SU-DHL-6 (cell line): ENCODE measurements around the gene SERPINB6.

Experiments
- H2AFZ ChIP-seq: fragments of 200-600 bp; sonication (generic); 2 replicates; pipeline ENCODE4 v1.6.1; 2014; ENCODE audit warnings: low read depth, mild to moderate bottlenecking, moderate library complexity, mixed read lengths, antibody characterized with exemption, low read length; ENCODE audit not compliant: severe bottlenecking
- H3F3A ChIP-seq: fragments of 200-600 bp; shearing (Covaris generic); 2 replicates; pipeline ENCODE4 v1.6.0; 2016; ENCODE audit warnings: antibody characterized with exemption, mild to moderate bottlenecking; ENCODE audit not compliant: insufficient read depth
- H3K27ac ChIP-seq: fragments of 200-600 bp; sonication (generic); 2 replicates; pipeline ENCODE4 v1.5.1; 2016; ENCODE audit warnings: low read depth, mild to moderate bottlenecking, low read length, moderate library complexity, mixed read lengths
- H3K27me3 ChIP-seq: fragments of 200-600 bp; sonication (generic), shearing (Covaris generic); 2 replicates; pipeline ENCODE4 v1.6.0; 2014; ENCODE audit warnings: mild to moderate bottlenecking, low read length
- H3K36me3 ChIP-seq: fragments of 200-600 bp; sonication (generic); 2 replicates; pipeline ENCODE4 v1.6.1; 2014; ENCODE audit warnings: mild to moderate bottlenecking, low read length, mixed read lengths
- H3K4me2 ChIP-seq: fragments of 300-600, 200-600 bp; shearing (Covaris generic), sonication (generic); 2 replicates; pipeline ENCODE4 v1.6.0; 2014; ENCODE audit warnings: low read length, low read depth, mild to moderate bottlenecking; ENCODE audit not compliant: poor library complexity, severe bottlenecking
- H3K4me3 ChIP-seq: fragments of 200-600 bp; sonication (generic); 2 replicates; pipeline ENCODE4 v1.5.1; 2014; ENCODE audit warnings: antibody characterized with exemption, low read length, mild to moderate bottlenecking, mixed read lengths; ENCODE audit not compliant: insufficient read depth, poor library complexity, severe bottlenecking
- H3K79me2 ChIP-seq: fragments of 200-600 bp; sonication (generic); 2 replicates; pipeline ENCODE4 v1.6.1; 2014; ENCODE audit warnings: mild to moderate bottlenecking, low read length, moderate library complexity; ENCODE audit not compliant: insufficient read depth
- H3K9ac ChIP-seq: fragments of 200-600 bp; sonication (generic); 2 replicates; pipeline ENCODE4 v1.7.0; 2014; ENCODE audit warnings: mild to moderate bottlenecking, low read length
- H3K9me2 ChIP-seq: fragments of 200-600 bp; sonication (generic); replicated peaks from 2 replicates; pipeline ENCODE4 v1.6.1; 2014; ENCODE audit warnings: low read length; ENCODE audit not compliant: insufficient read depth
- H3K9me3 ChIP-seq: fragments of 200-600 bp; sonication (generic); 2 replicates; pipeline ENCODE4 v1.6.1; 2014; ENCODE audit warnings: low read length, mixed read lengths; ENCODE audit not compliant: insufficient read depth
- H4K20me1 ChIP-seq: fragments of 200-600 bp; sonication (generic); 2 replicates; pipeline ENCODE4 v1.6.1; 2014; ENCODE audit warnings: low read depth, mild to moderate bottlenecking, antibody characterized with exemption, low read length, moderate library complexity, mixed read lengths
- EZH2phosphoT487 ChIP-seq: fragments of 200-600 bp; sonication (generic), shearing (Covaris generic); conservative IDR thresholded peaks from 2 replicates; pipeline ENCODE4 v1.6.1; 2018; ENCODE audit warnings: mild to moderate bottlenecking, antibody characterized with exemption, low read length, moderate library complexity, mixed read lengths
- TF ChIP-seq, protein P1 (sequence below): fragments of 200-600 bp; sonication (generic); IDR thresholded peaks from one replicate; pipeline ENCODE4 v1.5.1; 2017; ENCODE audit warnings: antibody characterized with exemption, mild to moderate bottlenecking, low read length, moderate library complexity; ENCODE audit not compliant: insufficient read depth, poor library complexity, severe bottlenecking

SERPINB6 gene

DNA sequence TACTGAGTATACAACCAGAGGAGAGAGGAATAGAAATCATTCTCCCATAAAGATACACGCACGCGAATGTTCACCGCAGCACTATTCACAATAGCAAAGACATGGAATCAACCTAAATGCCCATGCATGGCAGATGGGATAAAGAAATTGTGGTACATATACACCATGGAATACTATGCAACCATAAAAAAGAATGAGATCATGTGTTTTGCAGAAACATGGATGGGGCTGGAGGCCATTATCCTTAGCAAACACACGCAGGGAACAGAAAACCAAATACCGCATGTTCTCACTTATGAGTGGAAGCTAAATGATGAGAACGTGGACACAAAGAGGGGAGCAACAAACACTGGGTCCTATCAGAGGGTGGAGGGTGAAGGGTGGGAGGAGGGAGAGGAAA is 3.4 kb downstream of the SERPINB6 start:
- no peaks in the 10 kb centered on the region for H3K9me2 ChIP-seq
- H2AFZ ChIP-seq: no peak overlapping the region
- no peak for TF ChIP-seq EZH2phosphoT487
- TF ChIP-seq, protein P1, sequence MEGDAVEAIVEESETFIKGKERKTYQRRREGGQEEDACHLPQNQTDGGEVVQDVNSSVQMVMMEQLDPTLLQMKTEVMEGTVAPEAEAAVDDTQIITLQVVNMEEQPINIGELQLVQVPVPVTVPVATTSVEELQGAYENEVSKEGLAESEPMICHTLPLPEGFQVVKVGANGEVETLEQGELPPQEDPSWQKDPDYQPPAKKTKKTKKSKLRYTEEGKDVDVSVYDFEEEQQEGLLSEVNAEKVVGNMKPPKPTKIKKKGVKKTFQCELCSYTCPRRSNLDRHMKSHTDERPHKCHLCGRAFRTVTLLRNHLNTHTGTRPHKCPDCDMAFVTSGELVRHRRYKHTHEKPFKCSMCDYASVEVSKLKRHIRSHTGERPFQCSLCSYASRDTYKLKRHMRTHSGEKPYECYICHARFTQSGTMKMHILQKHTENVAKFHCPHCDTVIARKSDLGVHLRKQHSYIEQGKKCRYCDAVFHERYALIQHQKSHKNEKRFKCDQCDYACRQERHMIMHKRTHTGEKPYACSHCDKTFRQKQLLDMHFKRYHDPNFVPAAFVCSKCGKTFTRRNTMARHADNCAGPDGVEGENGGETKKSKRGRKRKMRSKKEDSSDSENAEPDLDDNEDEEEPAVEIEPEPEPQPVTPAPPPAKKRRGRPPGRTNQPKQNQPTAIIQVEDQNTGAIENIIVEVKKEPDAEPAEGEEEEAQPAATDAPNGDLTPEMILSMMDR: no peak
- no peak overlapping the region for H3K9ac ChIP-seq
- no peaks in the 10 kb centered on the region for H3K27me3 ChIP-seq
- H4K20me1 ChIP-seq: no peaks in the 10 kb centered on the region
- H3K79me2 ChIP-seq: no peaks in the 10 kb centered on the region
- H3K36me3 ChIP-seq: no peaks in the 10 kb centered on the region
- H3K4me3 ChIP-seq: no peak overlapping the region
- no peak overlapping the region for H3K4me2 ChIP-seq
- no peaks in the 10 kb centered on the region for H3K9me3 ChIP-seq
- H3F3A ChIP-seq: peaks cover 13% of the 10 kb centered on the region
- H3K27ac ChIP-seq: no peak overlapping the region

DNA sequence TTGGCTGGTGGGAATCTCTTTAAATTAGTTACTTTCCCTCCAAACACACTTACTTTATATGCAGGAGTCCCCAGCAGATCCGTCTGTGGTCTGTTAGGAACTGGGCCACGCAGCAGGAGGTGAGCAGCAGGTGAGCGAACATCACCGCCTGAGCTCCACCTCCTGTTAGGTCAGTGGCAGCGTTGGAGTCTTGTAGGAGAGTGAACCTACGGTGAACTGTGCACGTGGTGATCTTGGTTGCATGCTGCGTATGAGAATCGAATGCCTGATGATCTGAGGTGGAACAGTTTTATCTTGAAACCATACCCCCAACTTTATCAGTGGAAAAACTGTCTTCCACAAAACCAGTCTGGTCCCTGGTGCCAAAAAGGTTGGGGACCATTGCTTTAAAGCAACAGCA is 5.0 kb downstream of the SERPINB6 start:
- Histone ChIP-seq H3K27ac (no peak overlapping the region), H3K36me3 (no peaks in the 10 kb centered on the region), H3K9me2 (no peaks in the 10 kb centered on the region), H3K9ac (no peak overlapping the region), H3K4me3 (no peak overlapping the region), H3K79me2 (no peaks in the 10 kb centered on the region), H3F3A (peaks cover 13% of the 10 kb centered on the region), H3K27me3 (no peaks in the 10 kb centered on the region), H3K9me3 (no peaks in the 10 kb centered on the region), H4K20me1 (no peaks in the 10 kb centered on the region), H2AFZ (no peak overlapping the region), H3K4me2 (no peak overlapping the region)
- TF ChIP-seq, protein P1: no peak
- no peak for TF ChIP-seq EZH2phosphoT487

DNA sequence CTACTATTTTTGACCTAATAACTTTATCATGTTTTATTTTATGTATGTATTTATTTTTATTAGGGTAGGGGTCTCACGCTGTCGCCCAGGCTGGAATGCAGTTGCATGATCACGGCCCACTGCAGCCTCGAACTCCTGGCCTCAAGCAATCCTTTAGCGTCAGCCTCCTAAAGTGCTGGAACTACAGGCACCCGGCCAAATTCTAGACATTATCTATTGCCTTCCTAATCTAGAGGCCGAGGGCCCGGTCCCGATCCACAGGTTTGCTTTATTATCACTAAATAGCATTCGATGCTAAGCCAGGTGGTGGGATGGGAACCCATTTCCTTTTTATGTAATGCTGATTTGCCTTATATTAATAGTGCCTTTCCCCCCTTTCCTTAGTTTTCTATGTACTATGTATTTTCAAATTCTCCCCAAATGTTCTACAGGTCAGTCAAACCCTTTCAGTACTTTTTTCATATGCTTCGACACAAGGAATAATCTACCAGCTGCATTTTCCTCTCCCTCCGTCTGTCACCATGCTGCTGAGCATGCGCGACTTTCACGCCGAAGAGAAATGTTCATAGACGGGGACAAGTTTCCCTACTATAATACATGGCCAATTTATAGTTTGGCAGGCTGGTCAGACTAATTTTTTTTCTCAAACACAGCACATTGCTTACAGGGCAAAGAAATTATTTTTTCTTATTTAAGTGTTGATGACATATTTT is 6.4 kb downstream of the SERPINB6 start:
- H3K79me2 ChIP-seq: no peaks in the 10 kb centered on the region

More for the DNA sequence above, 6.4 kb downstream of the SERPINB6 start:
- no peaks in the 10 kb centered on the region for H3K27me3 ChIP-seq
- H3K27ac ChIP-seq: no peak overlapping the region
- no peak overlapping the region for H3K4me3 ChIP-seq
- no peaks in the 10 kb centered on the region for H3K9me3 ChIP-seq
- H4K20me1 ChIP-seq: no peaks in the 10 kb centered on the region
- H3K36me3 ChIP-seq: no peaks in the 10 kb centered on the region
- no peak overlapping the region for H2AFZ ChIP-seq
- no peak overlapping the region for H3K4me2 ChIP-seq
- H3K9ac ChIP-seq: no peak overlapping the region
- peaks cover 6% of the 10 kb centered on the region; the same call in 1 of the 2 replicates for H3F3A ChIP-seq
- no peaks in the 10 kb centered on the region for H3K9me2 ChIP-seq
- no peak for TF ChIP-seq EZH2phosphoT487
- TF ChIP-seq, protein P1: no peak
